K562 (cell line): ENCODE data around the gene LETM1. TPM values are rescaled to one million over a fixed set of nuclear protein-coding genes. Genes with fewer than 3 reads are reported as not detected.

Source experiments
- ARID2 ChIP-seq: fragments of 450-650 bp; IDR thresholded peaks from 2 replicates; pipeline ENCODE4 v1.6.1; 2017; ENCODE audit warnings: antibody characterized with exemption, mild to moderate bottlenecking
- BHLHE40 ChIP-seq: IDR thresholded peaks from 2 replicates; pipeline ENCODE4 v1.6.1; 2011; ENCODE audit warnings: low read length, improper control_type of control experiment
- CBX5 ChIP-seq: IDR thresholded peaks from 2 replicates; pipeline ENCODE4 v1.6.1; 2014; ENCODE audit warnings: low read depth, borderline replicate concordance
- CEBPG ChIP-seq, 3 experiments: fragments of 200-800 bp in 1 of 3; sonication (Bioruptor generic) in 1 of 3; sonication (generic) in 1 of 3; formaldehyde crosslinking in 1 of 3; IDR thresholded peaks in 2 of 3; conservative IDR thresholded peaks in 1 of 3; 2 replicates each; pipeline versions ENCODE4 v1.6.1 to v1.8.0; 2016 to 2022; ENCODE audit warnings: missing compliant biosample characterization in 2 of 3, missing genetic modification characterization in 2 of 3, mild to moderate bottlenecking in 1 of 3, missing genetic modification reagents in 1 of 3
- COPS2 ChIP-seq: fragments of 450-650 bp; conservative IDR thresholded peaks from 2 replicates; pipeline ENCODE4 v1.6.1; 2016; ENCODE audit warnings: mild to moderate bottlenecking, moderate library complexity
- HDAC1 ChIP-seq, 2 experiments: fragments of 450-650 bp; IDR thresholded peaks; 2 replicates each; pipeline ENCODE4 v1.6.1; 2016 to 2017; ENCODE audit warnings: inconsistent platforms in 1 of 2, mild to moderate bottlenecking in 1 of 2, moderate library complexity in 1 of 2
- KAT7 ChIP-seq: sonication (generic); formaldehyde crosslinking; IDR thresholded peaks from 2 replicates; pipeline ENCODE4 v1.8.0; 2022; ENCODE audit warnings: missing genetic modification reagents, mild to moderate bottlenecking, borderline replicate concordance
- MECOM ChIP-seq: fragments of 250-450 bp; sonication (Bioruptor Pico); IDR thresholded peaks from 2 replicates; pipeline ENCODE4 v1.8.0; 2022; ENCODE audit warnings: inconsistent platforms
- PHF20 ChIP-seq: fragments of 450-650 bp; IDR thresholded peaks from 2 replicates; pipeline ENCODE4 v1.6.1; 2018; ENCODE audit not compliant: partially characterized antibody
- RBM22 ChIP-seq: fragments of 200-400 bp; formaldehyde crosslinking; IDR thresholded peaks from 2 replicates; pipeline ENCODE4 v1.6.1; 2018; ENCODE audit warnings: low read length, low read depth; ENCODE audit not compliant: poor library complexity, severe bottlenecking
- SRSF7 ChIP-seq: fragments of 200-400 bp; formaldehyde crosslinking; optimal IDR thresholded peaks from 2 replicates; pipeline ENCODE3; 2017; ENCODE audit warnings: mild to moderate bottlenecking, low read depth, low read length
- ZEB2 ChIP-seq: fragments of 450-650 bp; IDR thresholded peaks from 2 replicates; pipeline ENCODE4 v1.6.1; 2016
- ZFPM2 ChIP-seq: fragments of 250-450 bp; sonication (Bioruptor Pico); IDR thresholded peaks from 2 replicates; pipeline ENCODE4 v1.5.1; 2022; ENCODE audit warnings: mild to moderate bottlenecking
- ZNF384 ChIP-seq: IDR thresholded peaks from 2 replicates; pipeline ENCODE4 v1.6.1; 2012; ENCODE audit warnings: low read depth, low read length, improper control_type of control experiment
- ZNF408 ChIP-seq: fragments of 250-450 bp; sonication (Bioruptor Pico); IDR thresholded peaks from 2 replicates; pipeline ENCODE4 v1.4.0; 2020; ENCODE audit warnings: low read depth, mild to moderate bottlenecking, moderate library complexity
- ZNF586 ChIP-seq: fragments of 450-650 bp; formaldehyde crosslinking; conservative IDR thresholded peaks from 2 replicates; pipeline ENCODE4 v1.4.0; 2020; ENCODE audit warnings: mild to moderate bottlenecking, moderate library complexity
- ZNF696 ChIP-seq: fragments of 250-450 bp; sonication (Bioruptor Pico); conservative IDR thresholded peaks from 2 replicates; pipeline ENCODE4 v1.4.0; 2020; ENCODE audit warnings: mild to moderate bottlenecking, moderate library complexity
- polyA plus RNA-seq, 8 experiments: library from polyadenylated mRNA; depleted of rRNA in 4 of 8; stranded (reverse) in 5 of 8; unstranded in 3 of 8; fragments of >200 nt; fragmentation: Nextera tagmentation in 2 of 8; fragmentation: Illumina TruSeq in 1 of 8; extraction: Ambion mirVana in 2 of 8; extraction: Trizol in 1 of 8; gene quantifications; 2 replicates each; pipeline versions ENCODE4 v1.2.1 to v1.2.3, GENCODE V29; 2011 to 2014; ENCODE audit warnings: inconsistent platforms in 1 of 8, missing spikeins in 1 of 8
- total RNA-seq, 7 experiments: library from RNA; depleted of rRNA in 6 of 7; stranded (reverse); fragments of >200 nt in 6 of 7; fragmentation: Illumina TruSeq in 2 of 7; extraction: Trizol in 2 of 7; gene quantifications; 2 replicates each; pipeline versions ENCODE4 v1.2.1 to v1.2.3, GENCODE V29; 2011 to 2021; ENCODE audit warnings: low replicate concordance in 1 of 7
- TF ChIP-seq, protein P1 (sequence below): fragments of 450-650 bp; IDR thresholded peaks from 2 replicates; pipeline ENCODE4 v1.6.1; 2014; ENCODE audit warnings: low read depth, mild to moderate bottlenecking, moderate library complexity, borderline replicate concordance
- TF ChIP-seq, protein P2 (sequence below): fragments of 250-450 bp; sonication (Bioruptor Pico); IDR thresholded peaks from 2 replicates; pipeline ENCODE4 v1.6.1; 2021; ENCODE audit warnings: mild to moderate bottlenecking
- TF ChIP-seq, protein P3 (sequence below): fragments of 250-450 bp; sonication (Bioruptor Pico); IDR thresholded peaks from 2 replicates; pipeline ENCODE4 v1.9.0; 2021; ENCODE audit warnings: mild to moderate bottlenecking
- TF ChIP-seq, protein P4 (sequence below), 2 experiments: fragments of 250-450 bp in 1 of 2; fragments of 450-650 bp in 1 of 2; sonication (Bioruptor Pico) in 1 of 2; IDR thresholded peaks; 2 replicates each; pipeline versions ENCODE4 v1.6.1 to v1.8.0; 2016 to 2021; ENCODE audit warnings: mild to moderate bottlenecking in 2 of 2, moderate library complexity in 2 of 2, missing compliant biosample characterization in 1 of 2, missing genetic modification characterization in 1 of 2
- TF ChIP-seq, protein P5 (sequence below): fragments of 250-450 bp; sonication (Bioruptor Pico); IDR thresholded peaks from 2 replicates; pipeline ENCODE4 v1.4.0; 2020; ENCODE audit warnings: mild to moderate bottlenecking, moderate library complexity

The LETM1 gene
- total and polyA plus RNA-seq, 9 of the 15 experiments (the other 6 are each of a cell fraction or from before 2014, with no cell fraction given), result 3.9 to 109 (median 35.0) TPM

DNA sequence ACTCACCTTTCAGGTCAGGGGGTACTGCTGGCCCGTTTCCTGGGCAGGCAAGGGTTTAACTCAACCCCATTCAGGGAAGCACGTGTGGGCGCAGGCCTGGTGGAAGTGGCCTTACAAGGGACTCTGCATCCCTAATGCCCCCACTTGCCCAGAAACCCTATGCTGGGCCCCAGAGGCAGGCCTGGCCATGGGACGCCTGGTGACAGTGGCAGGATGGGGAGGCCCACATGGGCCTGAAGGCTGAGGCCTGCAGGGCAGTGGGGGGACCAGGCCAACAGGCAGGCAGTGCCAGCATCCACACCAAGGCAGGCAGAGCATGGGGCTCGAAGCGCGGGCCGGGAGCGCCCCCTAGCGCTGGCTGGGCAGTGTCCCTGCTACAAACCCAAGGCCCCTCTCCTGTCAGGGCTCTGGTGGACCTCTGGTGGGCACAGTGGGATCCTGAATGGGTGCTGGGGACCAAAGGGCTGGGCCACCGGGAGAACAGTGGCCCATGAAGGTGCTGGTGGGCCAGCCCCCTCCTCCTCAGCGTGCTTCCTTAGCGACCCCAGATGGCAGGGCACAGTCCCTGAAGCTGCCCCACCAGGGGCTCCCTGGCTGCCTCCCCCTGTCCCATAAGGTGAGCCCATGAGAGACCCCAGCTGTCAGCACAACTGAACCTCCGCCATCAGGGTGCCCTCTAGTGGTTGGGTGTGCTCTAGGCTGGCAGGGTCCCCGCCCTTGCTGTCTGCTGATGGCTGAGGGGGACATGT, 46.0 kb downstream of the LETM1 start (continued):
- no peak for TF ChIP-seq ZNF696
- 0 out of 2 replicates have a peak, but pooled peaks have one; percentile 71 for TF ChIP-seq KAT7 (CRISPR knock-in tag)
- TF ChIP-seq, protein P1, sequence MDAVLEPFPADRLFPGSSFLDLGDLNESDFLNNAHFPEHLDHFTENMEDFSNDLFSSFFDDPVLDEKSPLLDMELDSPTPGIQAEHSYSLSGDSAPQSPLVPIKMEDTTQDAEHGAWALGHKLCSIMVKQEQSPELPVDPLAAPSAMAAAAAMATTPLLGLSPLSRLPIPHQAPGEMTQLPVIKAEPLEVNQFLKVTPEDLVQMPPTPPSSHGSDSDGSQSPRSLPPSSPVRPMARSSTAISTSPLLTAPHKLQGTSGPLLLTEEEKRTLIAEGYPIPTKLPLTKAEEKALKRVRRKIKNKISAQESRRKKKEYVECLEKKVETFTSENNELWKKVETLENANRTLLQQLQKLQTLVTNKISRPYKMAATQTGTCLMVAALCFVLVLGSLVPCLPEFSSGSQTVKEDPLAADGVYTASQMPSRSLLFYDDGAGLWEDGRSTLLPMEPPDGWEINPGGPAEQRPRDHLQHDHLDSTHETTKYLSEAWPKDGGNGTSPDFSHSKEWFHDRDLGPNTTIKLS, result no peak
- TF ChIP-seq, protein P2, sequence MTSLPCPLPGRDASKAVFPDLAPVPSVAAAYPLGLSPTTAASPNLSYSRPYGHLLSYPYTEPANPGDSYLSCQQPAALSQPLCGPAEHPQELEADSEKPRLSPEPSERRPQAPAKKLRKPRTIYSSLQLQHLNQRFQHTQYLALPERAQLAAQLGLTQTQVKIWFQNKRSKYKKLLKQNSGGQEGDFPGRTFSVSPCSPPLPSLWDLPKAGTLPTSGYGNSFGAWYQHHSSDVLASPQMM (CRISPR knock-in tag), result no peak
- no peak for TF ChIP-seq ZEB2
- no peak for TF ChIP-seq COPS2
- TF ChIP-seq, protein P3, sequence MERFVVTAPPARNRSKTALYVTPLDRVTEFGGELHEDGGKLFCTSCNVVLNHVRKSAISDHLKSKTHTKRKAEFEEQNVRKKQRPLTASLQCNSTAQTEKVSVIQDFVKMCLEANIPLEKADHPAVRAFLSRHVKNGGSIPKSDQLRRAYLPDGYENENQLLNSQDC (CRISPR knock-in tag), result no peak
- no peak; the same call in 1 of the 2 replicates for TF ChIP-seq BHLHE40
- TF ChIP-seq, protein P4, sequence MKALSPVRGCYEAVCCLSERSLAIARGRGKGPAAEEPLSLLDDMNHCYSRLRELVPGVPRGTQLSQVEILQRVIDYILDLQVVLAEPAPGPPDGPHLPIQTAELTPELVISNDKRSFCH (CRISPR knock-in tag; IDR thresholded peaks at IDR 0.05), result no peak
- TF ChIP-seq, protein P4 (tag; IDR thresholded peaks at IDR 0.05), result 0 out of 2 replicates have a peak, but pooled peaks have one; percentile 15
- peak; percentile 85 for TF ChIP-seq RBM22
- TF ChIP-seq HDAC1 (IDR thresholded peaks at IDR 0.05), result no peak
- no peak for TF ChIP-seq SRSF7
- TF ChIP-seq PHF20, result no peak
- no peak for TF ChIP-seq ZNF384
- no peak for TF ChIP-seq ZNF586 (CRISPR knock-in tag)
- TF ChIP-seq ZFPM2 (CRISPR knock-in tag), result 0 out of 2 replicates have a peak, but pooled peaks have one; percentile 17
- TF ChIP-seq ARID2, result peak; percentile 97
- peak; percentile 38; the same call in 1 of the 2 replicates for TF ChIP-seq CBX5
- no peak for TF ChIP-seq MECOM (CRISPR knock-in tag)
- TF ChIP-seq, protein P5, sequence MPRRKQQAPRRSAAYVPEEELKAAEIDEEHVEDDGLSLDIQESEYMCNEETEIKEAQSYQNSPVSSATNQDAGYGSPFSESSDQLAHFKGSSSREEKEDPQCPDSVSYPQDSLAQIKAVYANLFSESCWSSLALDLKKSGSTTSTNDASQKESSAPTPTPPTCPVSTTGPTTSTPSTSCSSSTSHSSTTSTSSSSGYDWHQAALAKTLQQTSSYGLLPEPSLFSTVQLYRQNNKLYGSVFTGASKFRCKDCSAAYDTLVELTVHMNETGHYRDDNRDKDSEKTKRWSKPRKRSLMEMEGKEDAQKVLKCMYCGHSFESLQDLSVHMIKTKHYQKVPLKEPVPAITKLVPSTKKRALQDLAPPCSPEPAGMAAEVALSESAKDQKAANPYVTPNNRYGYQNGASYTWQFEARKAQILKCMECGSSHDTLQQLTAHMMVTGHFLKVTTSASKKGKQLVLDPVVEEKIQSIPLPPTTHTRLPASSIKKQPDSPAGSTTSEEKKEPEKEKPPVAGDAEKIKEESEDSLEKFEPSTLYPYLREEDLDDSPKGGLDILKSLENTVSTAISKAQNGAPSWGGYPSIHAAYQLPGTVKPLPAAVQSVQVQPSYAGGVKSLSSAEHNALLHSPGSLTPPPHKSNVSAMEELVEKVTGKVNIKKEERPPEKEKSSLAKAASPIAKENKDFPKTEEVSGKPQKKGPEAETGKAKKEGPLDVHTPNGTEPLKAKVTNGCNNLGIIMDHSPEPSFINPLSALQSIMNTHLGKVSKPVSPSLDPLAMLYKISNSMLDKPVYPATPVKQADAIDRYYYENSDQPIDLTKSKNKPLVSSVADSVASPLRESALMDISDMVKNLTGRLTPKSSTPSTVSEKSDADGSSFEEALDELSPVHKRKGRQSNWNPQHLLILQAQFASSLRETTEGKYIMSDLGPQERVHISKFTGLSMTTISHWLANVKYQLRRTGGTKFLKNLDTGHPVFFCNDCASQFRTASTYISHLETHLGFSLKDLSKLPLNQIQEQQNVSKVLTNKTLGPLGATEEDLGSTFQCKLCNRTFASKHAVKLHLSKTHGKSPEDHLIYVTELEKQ, result no peak
- TF ChIP-seq ZNF408, result no peak
- TF ChIP-seq CEBPG (CRISPR knock-in tag; IDR thresholded peaks at IDR 0.05), result no peak
- no peak for TF ChIP-seq CEBPG (tag; conservative IDR thresholded peaks at IDR 0.05 in 1 of 2, IDR thresholded peaks at IDR 0.05 in 1 of 2)
